Measurements from ENCODE around the gene POLR1H. TPM values are rescaled to one million over a fixed set of nuclear protein-coding genes. Genes with fewer than 3 reads are reported as not detected.
A peak's percentile ranks its signal among the peaks of the same experiment; 100 is the strongest.

The POLR1H gene
- total and polyA plus RNA-seq, 2 donors = 91.0 to 95.9 TPM

GRCh38 chr6:30075094-30075789 lies 14.2 kb downstream of the POLR1H start, which contains the start of gene RNF39:
Gene RNF39 (minus strand): TSS chr6:30075769. CDS start chr6:30075585, 184 bp downstream.
- Histone ChIP-seq H3K4me3 (ENCODE audit: low read length in 2 of 2) (peak within 1 kb of the TSS in 1 of 2 donors; percentile 37), H3K9me3 (ENCODE audit: control insufficient read depth in 2 of 2, insufficient read depth in 1 of 2, low read length in 1 of 2) (no peaks in the 10 kb centered on the region), H3K4me1 (ENCODE audit: control insufficient read depth in 2 of 2, insufficient read depth in 2 of 2, low read length in 2 of 2) (peaks cover 0 to 37% of the 10 kb centered on the region in 2 donors), H3K27ac (ENCODE audit: low read depth in 1 of 2, low read length in 1 of 2) (peak within 1 kb of the TSS in 1 of 2 donors; percentile 76), H3K36me3 (ENCODE audit: control insufficient read depth in 2 of 2, insufficient read depth in 2 of 2, low read length in 1 of 2) (no peaks in the 10 kb centered on the region), H3K27me3 (ENCODE audit: control insufficient read depth in 2 of 2, insufficient read depth in 1 of 2, low read length in 1 of 2) (peaks cover 55 to 97% of the 10 kb centered on the region in 2 donors)
- 3% methylated on average over 64 of the region's 64 CpGs for WGBS
- DNase-seq (ENCODE audit: low read depth in 6 of 9, low spot score in 9 of 9) = no peak

GRCh38 chr6:30075790-30076732 lies 15.0 kb downstream of the POLR1H start:
- 45% methylated on average over 22 of the region's 22 CpGs for WGBS
- H3K9me3 ChIP-seq (ENCODE audit: control insufficient read depth in 2 of 2, insufficient read depth in 1 of 2, low read length in 1 of 2) = no peaks in the 10 kb centered on the region
- H3K27ac ChIP-seq (ENCODE audit: low read depth in 1 of 2, low read length in 1 of 2) = peak overlapping the region in 1 of 2 donors; percentile 8
- DNase-seq (ENCODE audit: low read depth in 6 of 9, low spot score in 9 of 9) = no peak
- no peaks in the 10 kb centered on the region for H3K36me3 ChIP-seq (ENCODE audit: control insufficient read depth in 2 of 2, insufficient read depth in 2 of 2, low read length in 1 of 2)
- H3K4me1 ChIP-seq (ENCODE audit: control insufficient read depth in 2 of 2, insufficient read depth in 2 of 2, low read length in 2 of 2) = peaks cover 0 to 34% of the 10 kb centered on the region in 2 donors
- peaks cover 51 to 89% of the 10 kb centered on the region in 2 donors for H3K27me3 ChIP-seq (ENCODE audit: control insufficient read depth in 2 of 2, insufficient read depth in 1 of 2, low read length in 1 of 2)
- no peak overlapping the region for H3K4me3 ChIP-seq (ENCODE audit: low read length in 2 of 2)

DNA sequence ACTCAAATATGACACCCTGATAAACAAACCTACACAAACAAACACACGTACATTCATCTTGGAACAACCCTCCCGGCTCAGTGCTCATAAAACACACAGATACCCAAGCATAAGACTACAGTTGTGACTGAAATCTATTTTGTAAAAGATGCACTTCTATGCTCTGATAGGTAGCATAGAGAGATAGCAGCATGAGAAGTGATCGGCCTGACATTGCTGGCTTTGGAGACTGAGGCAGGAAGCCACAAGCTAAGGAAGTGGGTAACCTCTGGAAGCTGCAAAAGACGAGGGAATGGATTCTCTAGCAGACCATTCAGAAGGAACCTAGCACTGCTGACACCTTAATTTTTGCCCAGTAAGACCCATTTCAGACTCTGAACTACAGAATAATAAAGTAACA lies 16.2 kb downstream of the POLR1H start:
- H3K4me1 ChIP-seq (ENCODE audit: control insufficient read depth in 2 of 2, insufficient read depth in 2 of 2, low read length in 2 of 2) = peaks cover 0 to 29% of the 10 kb centered on the region in 2 donors
- 37% methylated on average over 4 of the region's 4 CpGs for WGBS
- no peaks in the 10 kb centered on the region for H3K9me3 ChIP-seq (ENCODE audit: control insufficient read depth in 2 of 2, insufficient read depth in 1 of 2, low read length in 1 of 2)
- H3K27me3 ChIP-seq (ENCODE audit: control insufficient read depth in 2 of 2, insufficient read depth in 1 of 2, low read length in 1 of 2) = peaks cover 42 to 78% of the 10 kb centered on the region in 2 donors
- H3K36me3 ChIP-seq (ENCODE audit: control insufficient read depth in 2 of 2, insufficient read depth in 2 of 2, low read length in 1 of 2) = no peaks in the 10 kb centered on the region
- H3K27ac ChIP-seq (ENCODE audit: low read depth in 1 of 2, low read length in 1 of 2) = no peak overlapping the region
- H3K4me3 ChIP-seq (ENCODE audit: low read length in 2 of 2) = no peak overlapping the region
- DNase-seq (ENCODE audit: low read depth in 6 of 9, low spot score in 9 of 9) = peak in 1 of 9 donors; percentile 49

DNA sequence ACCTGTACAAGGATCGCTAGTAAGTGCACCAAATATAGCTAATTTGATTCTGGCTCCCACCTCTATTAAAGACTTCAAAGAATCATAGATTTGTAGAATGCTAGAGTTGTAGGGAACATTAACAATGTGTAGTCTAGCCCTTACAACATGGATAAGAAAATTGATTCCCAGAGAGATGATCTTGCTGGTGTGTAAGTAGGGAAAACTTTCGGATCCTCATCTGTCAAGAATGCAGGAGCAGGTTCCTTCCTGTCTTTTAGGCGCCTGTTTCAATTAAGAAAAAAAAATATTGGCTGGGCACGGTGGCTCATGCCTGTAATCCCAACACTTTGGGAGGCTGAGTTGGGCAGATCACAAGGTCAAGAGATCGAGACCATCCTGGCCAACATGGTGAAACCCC lies 26.8 kb downstream of the POLR1H start:
- Histone ChIP-seq H3K27ac (ENCODE audit: low read depth in 1 of 2, low read length in 1 of 2) (no peak overlapping the region), H3K36me3 (ENCODE audit: control insufficient read depth in 2 of 2, insufficient read depth in 2 of 2, low read length in 1 of 2) (no peaks in the 10 kb centered on the region), H3K9me3 (ENCODE audit: control insufficient read depth in 2 of 2, insufficient read depth in 1 of 2, low read length in 1 of 2) (no peaks in the 10 kb centered on the region), H3K27me3 (ENCODE audit: control insufficient read depth in 2 of 2, insufficient read depth in 1 of 2, low read length in 1 of 2) (peaks cover 0 to 35% of the 10 kb centered on the region in 2 donors), H3K4me1 (ENCODE audit: control insufficient read depth in 2 of 2, insufficient read depth in 2 of 2, low read length in 2 of 2) (peaks cover 0 to 3% of the 10 kb centered on the region in 2 donors), H3K4me3 (ENCODE audit: low read length in 2 of 2) (no peak overlapping the region)
- WGBS = 72% methylated on average over 5 of the region's 5 CpGs
- DNase-seq (ENCODE audit: low read depth in 6 of 9, low spot score in 9 of 9) = no peak

DNA sequence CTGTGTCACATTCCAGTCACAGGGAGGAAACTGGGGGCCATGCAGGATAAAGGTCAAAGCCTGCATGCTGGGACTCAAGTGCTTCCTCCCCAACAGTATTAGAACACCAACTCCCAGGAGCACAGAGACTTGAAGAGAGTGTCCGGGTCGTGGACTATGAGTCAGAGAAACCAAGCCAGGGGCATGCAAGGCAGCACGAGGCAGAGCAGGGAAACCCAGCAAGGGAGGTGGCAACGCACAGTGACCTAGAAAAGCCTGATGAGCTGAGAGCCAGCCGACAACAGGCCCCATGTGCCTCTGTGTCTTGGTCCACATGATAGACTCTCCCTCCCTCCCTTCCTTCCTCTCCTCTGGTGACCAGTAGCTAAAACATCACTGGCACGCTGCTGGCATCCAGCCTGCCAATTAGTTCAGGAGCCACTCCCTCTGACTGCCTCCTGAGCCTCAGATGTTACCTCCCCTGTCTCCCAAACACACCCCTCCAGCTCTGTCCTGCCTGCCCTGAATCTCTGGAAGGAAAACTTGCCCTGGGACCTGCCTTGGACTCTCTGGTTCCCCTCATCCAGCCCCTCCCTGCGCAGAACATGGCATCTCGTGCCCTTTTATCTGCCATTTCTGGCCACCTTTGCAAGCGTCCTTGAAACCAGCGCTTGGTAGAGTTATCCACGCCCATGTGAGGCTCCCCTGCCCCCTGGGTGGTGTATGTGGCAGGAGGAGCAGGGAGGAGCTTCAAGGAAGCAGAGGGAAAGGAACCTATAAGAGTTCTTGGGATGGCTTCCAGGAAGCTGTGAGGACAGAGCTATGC lies 30.7 kb downstream of the POLR1H start:
- Histone ChIP-seq H3K36me3 (ENCODE audit: control insufficient read depth in 2 of 2, insufficient read depth in 2 of 2, low read length in 1 of 2) (no peaks in the 10 kb centered on the region), H3K4me3 (ENCODE audit: low read length in 2 of 2) (no peak overlapping the region), H3K27ac (ENCODE audit: low read depth in 1 of 2, low read length in 1 of 2) (no peak overlapping the region), H3K9me3 (ENCODE audit: control insufficient read depth in 2 of 2, insufficient read depth in 1 of 2, low read length in 1 of 2) (no peaks in the 10 kb centered on the region), H3K4me1 (ENCODE audit: control insufficient read depth in 2 of 2, insufficient read depth in 2 of 2, low read length in 2 of 2) (peaks cover 0 to 3% of the 10 kb centered on the region in 2 donors), H3K27me3 (ENCODE audit: control insufficient read depth in 2 of 2, insufficient read depth in 1 of 2, low read length in 1 of 2) (peaks cover 11 to 63% of the 10 kb centered on the region in 2 donors)
- WGBS = 80% methylated on average over 11 of the region's 11 CpGs
- no peak for DNase-seq (ENCODE audit: low read depth in 6 of 9, low spot score in 9 of 9)

DNA sequence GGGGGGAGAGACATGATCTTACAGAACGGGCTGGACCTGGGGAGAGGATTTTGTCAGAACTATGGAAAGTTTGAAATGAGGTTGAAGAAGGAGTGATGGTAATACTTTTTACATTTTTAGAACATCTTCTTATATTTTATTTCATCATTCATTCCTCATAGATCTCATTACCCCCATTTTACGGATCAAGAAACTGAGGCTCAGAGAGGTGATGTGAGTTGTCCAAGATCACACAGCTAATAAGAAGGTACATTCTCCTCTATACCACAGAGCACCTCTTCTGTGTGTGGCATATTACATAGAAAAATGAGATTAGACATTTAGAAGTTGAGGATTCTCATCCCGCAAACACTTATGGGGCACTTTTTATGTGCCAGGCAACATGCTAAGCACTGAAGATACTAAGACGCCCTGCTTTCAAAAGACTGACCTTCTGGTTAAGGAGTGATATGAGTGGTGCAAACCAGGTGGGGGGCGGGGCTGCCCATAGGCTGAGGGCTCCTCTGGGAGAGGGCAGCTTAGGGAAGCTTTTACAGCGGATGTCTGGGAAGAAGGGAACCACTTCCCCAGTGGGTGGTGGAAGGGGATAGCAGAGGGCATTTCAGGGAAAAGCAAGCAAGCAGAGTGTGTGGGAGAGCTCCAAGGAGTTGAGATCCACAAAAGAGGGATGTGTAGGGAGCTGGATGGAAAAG lies 31.9 kb downstream of the POLR1H start:
- Histone ChIP-seq H3K36me3 (ENCODE audit: control insufficient read depth in 2 of 2, insufficient read depth in 2 of 2, low read length in 1 of 2) (no peaks in the 10 kb centered on the region), H3K9me3 (ENCODE audit: control insufficient read depth in 2 of 2, insufficient read depth in 1 of 2, low read length in 1 of 2) (no peaks in the 10 kb centered on the region), H3K27me3 (ENCODE audit: control insufficient read depth in 2 of 2, insufficient read depth in 1 of 2, low read length in 1 of 2) (peaks cover 14 to 74% of the 10 kb centered on the region in 2 donors), H3K4me3 (ENCODE audit: low read length in 2 of 2) (no peak overlapping the region), H3K4me1 (ENCODE audit: control insufficient read depth in 2 of 2, insufficient read depth in 2 of 2, low read length in 2 of 2) (peaks cover 0 to 12% of the 10 kb centered on the region in 2 donors), H3K27ac (ENCODE audit: low read depth in 1 of 2, low read length in 1 of 2) (no peak overlapping the region)
- 79% methylated on average over 6 of the region's 6 CpGs for WGBS
- no peak for DNase-seq (ENCODE audit: low read depth in 6 of 9, low spot score in 9 of 9)

DNA sequence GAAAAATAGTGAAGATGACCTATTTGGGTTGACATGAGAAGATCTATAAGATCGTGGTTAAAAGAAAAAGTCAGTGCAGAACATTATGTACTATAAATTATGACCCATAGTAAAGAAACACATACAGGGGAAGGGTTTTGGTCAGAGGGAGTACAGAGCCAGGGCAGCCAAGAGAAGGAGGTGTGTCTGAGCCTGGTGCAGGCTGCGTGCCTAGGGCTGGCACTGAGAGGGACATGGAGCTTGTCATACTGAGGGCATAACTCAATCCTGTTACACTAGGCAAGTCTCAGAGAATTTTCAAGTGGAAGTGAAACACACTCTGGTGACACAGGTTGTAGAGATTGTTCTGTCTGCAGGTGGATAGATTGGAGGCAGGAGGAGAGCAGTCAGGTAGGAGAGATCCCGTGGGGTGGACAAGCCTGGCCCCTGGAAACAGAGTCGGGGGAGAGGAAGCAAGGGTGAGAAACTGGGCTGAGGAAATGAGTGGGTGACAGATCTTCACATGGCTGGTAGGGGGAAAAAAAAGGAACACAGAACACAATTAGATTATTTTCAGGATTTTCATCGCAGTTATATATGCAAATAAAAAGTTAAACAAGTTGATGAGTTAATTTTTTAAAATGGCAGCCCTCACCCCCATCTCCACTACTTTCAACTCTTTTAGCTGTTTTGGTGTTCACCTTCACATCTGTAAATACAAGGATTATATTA lies 33.0 kb downstream of the POLR1H start:
- no peaks in the 10 kb centered on the region for H3K9me3 ChIP-seq (ENCODE audit: control insufficient read depth in 2 of 2, insufficient read depth in 1 of 2, low read length in 1 of 2)
- H3K36me3 ChIP-seq (ENCODE audit: control insufficient read depth in 2 of 2, insufficient read depth in 2 of 2, low read length in 1 of 2) = no peaks in the 10 kb centered on the region
- no peak overlapping the region for H3K4me3 ChIP-seq (ENCODE audit: low read length in 2 of 2)
- H3K4me1 ChIP-seq (ENCODE audit: control insufficient read depth in 2 of 2, insufficient read depth in 2 of 2, low read length in 2 of 2) = peaks cover 0 to 21% of the 10 kb centered on the region in 2 donors
- 55% methylated on average over 5 of the region's 5 CpGs for WGBS
- no peak for DNase-seq (ENCODE audit: low read depth in 6 of 9, low spot score in 9 of 9)
- H3K27me3 ChIP-seq (ENCODE audit: control insufficient read depth in 2 of 2, insufficient read depth in 1 of 2, low read length in 1 of 2) = peaks cover 18 to 79% of the 10 kb centered on the region in 2 donors
- H3K27ac ChIP-seq (ENCODE audit: low read depth in 1 of 2, low read length in 1 of 2) = no peak overlapping the region

DNA sequence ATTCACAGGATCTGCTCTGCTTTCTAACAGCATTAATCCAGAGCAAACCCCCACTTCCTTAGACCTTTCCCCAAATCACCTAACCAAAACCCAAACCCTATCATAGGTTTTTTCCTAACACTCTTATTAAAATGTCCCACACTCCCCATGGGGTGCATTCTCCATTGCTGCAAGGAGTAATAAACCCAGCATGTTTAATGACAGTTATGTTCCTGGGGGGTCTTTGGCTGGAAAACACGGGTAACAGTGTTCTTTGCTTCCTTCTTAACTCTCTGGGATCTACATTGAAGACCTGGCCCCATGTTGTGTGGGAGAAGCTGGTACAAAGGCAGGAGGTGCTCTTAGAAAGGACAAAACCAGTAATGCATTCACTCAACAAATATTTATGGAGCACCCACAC lies 35.8 kb downstream of the POLR1H start:
- Histone ChIP-seq H3K36me3 (ENCODE audit: control insufficient read depth in 2 of 2, insufficient read depth in 2 of 2, low read length in 1 of 2) (no peaks in the 10 kb centered on the region), H3K27me3 (ENCODE audit: control insufficient read depth in 2 of 2, insufficient read depth in 1 of 2, low read length in 1 of 2) (peaks cover 41 to 83% of the 10 kb centered on the region in 2 donors), H3K4me1 (ENCODE audit: control insufficient read depth in 2 of 2, insufficient read depth in 2 of 2, low read length in 2 of 2) (peaks cover 12 to 36% of the 10 kb centered on the region in 2 donors), H3K27ac (ENCODE audit: low read depth in 1 of 2, low read length in 1 of 2) (no peak overlapping the region), H3K4me3 (ENCODE audit: low read length in 2 of 2) (no peak overlapping the region), H3K9me3 (ENCODE audit: control insufficient read depth in 2 of 2, insufficient read depth in 1 of 2, low read length in 1 of 2) (no peaks in the 10 kb centered on the region)
- 72% methylated on average over 1 of the region's 1 CpG for WGBS
- no peak for DNase-seq (ENCODE audit: low read depth in 6 of 9, low spot score in 9 of 9)
